NT2/D1 (cell line): Measurements from ENCODE around the gene NCOR1.

ENCODE experiments used
- SUZ12 ChIP-seq: IDR thresholded peaks from 2 replicates; pipeline ENCODE4 v1.6.1; 2011; ENCODE audit not compliant: insufficient read length, insufficient read depth; ENCODE audit errors: extremely low read depth
- YY1 ChIP-seq: IDR thresholded peaks from 2 replicates; pipeline ENCODE4 v1.6.1; 2011; ENCODE audit not compliant: insufficient read length, insufficient read depth
- ZNF274 ChIP-seq: IDR thresholded peaks from 2 replicates; pipeline ENCODE4 v1.6.1; 2011; ENCODE audit warnings: mild to moderate bottlenecking, low read depth, low read length

- TF ChIP-seq YY1 (no peak), SUZ12 (no peak), ZNF274 (no peak)
Observed at GRCh38 chr17:16189791-16190348, 25.5 kb downstream of the NCOR1 start.
